GM10266 (cell line): Measurements from ENCODE around the gene CCDC171.

Source experiments
- DNase-seq: peaks from one replicate; pipeline ENCODE4 v3.0.0; 2012; ENCODE audit errors: extremely low spot score
- TF ChIP-seq, protein P1 (sequence below): IDR thresholded peaks from 2 replicates; pipeline ENCODE4 v1.5.1; 2012; ENCODE audit warnings: mild to moderate bottlenecking, low read depth; ENCODE audit not compliant: control insufficient read depth, insufficient read depth; ENCODE audit errors: missing control alignments

Gene CCDC171

DNA sequence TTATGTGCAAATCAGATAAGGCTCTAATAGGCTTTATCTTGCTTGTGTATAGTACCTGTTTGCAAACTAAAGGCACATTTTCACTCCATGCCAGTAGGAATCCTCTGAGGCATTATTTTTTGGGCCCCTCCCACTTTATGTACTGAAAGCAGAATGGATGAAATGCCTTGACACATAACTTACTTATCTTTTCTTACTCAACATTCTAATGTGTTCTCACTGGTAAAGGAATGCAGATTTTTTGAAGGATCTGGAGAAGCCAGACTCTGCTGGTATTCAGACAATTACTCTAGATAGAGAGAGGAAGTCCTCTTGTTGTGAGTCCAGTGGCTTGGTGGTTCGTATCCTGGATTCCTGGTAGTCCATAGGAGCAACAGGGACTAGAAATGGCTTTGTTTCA, 336.7 kb downstream of the CCDC171 start:
- TF ChIP-seq, protein P1, sequence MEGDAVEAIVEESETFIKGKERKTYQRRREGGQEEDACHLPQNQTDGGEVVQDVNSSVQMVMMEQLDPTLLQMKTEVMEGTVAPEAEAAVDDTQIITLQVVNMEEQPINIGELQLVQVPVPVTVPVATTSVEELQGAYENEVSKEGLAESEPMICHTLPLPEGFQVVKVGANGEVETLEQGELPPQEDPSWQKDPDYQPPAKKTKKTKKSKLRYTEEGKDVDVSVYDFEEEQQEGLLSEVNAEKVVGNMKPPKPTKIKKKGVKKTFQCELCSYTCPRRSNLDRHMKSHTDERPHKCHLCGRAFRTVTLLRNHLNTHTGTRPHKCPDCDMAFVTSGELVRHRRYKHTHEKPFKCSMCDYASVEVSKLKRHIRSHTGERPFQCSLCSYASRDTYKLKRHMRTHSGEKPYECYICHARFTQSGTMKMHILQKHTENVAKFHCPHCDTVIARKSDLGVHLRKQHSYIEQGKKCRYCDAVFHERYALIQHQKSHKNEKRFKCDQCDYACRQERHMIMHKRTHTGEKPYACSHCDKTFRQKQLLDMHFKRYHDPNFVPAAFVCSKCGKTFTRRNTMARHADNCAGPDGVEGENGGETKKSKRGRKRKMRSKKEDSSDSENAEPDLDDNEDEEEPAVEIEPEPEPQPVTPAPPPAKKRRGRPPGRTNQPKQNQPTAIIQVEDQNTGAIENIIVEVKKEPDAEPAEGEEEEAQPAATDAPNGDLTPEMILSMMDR: no peak
- no peak for DNase-seq

DNA sequence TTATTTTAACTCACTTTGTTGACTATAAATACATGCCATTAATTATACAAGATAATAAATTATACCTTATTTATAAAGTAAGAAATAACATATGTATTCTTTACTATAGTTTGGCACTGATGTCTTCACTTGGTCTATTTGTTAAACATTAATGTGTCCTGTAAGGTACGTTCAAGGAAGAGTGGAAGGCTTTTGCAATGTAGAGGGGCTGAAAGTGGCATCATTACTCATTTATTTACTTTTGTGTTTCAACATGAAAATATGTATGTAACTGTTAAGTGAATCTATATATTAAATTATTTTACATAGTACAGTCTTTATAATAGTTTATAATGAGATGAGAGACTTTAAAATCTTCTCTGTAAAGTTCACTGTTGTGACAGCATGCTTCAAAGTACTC, 348.7 kb downstream of the CCDC171 start:
- no peak for DNase-seq

DNA sequence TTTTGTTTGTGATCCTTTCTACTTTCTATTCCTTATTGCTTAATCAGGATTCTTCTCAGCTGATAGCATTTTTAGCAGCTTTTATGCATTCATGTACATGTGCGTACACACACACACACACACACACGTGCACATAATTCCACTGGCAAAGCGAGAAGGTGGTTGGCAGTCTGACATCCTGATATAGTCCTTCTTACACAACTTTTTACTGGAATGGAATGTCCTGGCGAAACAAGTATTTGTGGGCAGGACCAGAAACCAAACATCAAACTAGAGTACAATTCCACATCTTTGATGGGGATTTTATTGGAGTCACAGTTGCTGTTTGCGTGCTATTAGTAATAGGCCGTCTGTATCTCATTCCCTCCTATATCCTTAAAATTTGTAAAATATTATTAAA, 356.5 kb downstream of the CCDC171 start:
- no peak for DNase-seq
- TF ChIP-seq, protein P1: no peak

More for the DNA sequence above, 348.7 kb downstream of the CCDC171 start:
- TF ChIP-seq, protein P1: no peak

DNA sequence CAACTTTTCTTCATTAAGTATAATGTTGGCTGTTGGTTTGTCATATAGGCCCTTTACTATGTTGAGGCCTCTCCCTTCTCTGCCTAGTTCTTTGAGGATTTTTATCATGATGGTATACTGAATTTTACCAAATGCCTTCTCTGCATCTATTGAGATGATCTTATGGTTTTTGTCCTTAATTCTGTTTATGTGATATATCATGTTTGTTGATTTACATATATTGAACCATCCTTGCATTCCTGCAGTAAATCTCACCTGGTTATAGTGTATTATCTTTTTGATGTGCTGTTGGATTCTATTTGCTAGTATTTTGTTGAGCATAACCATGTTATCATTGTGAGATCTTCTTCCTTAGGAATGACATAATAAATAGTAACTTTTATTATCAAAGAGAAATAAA, 362.9 kb downstream of the CCDC171 start:
- no peak for DNase-seq
- TF ChIP-seq, protein P1: no peak

DNA sequence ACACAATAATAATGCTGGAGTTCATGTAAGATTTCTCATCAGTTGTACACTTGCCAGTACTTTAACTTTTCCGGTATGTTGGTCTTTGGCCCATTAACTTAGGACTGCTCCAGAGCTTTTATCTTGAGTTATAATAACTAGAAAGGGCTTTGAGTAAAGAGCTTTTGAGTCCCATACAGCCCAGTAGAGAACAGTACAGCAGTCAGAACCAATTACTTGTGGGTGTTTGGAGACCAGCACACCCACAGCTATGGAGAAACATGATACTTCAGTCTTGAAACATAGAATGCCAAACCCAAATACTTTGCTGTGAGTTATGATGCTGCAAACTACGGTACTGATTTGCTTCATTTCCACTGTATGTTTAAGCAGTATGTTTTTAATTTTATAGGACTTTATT, 374.3 kb downstream of the CCDC171 start:
- TF ChIP-seq, protein P1: no peak
- DNase-seq: no peak

DNA sequence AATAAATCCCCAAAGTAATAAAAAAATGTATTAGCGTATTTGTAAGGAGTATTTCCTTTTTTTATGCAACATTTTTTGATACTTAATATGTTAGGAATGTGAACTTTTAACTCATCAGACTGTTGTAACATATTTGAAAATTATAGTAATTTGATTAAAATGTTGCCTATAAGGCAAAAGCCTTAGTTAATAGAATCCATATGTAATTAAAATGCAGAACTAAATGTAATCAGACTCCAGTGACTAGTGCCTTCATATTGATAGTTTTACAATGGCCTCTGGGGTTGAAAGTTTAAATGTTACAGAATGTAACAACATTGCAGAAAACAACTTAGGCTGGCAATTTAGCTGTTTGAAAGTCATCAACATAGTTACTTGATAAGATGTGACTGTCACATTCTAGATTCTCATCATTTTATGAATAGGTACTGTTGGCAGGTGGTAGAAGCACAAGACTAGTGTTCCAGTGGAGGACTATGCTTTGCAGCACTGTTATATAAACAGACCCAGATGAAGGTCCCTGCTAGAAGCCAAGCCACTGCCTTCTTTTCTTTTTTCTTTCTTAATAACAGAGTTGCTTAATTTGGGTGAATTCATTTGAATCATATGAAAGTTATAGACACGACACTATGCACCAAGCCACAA, 382.9 kb downstream of the CCDC171 start:
- DNase-seq: no peak
- TF ChIP-seq, protein P1: no peak

DNA sequence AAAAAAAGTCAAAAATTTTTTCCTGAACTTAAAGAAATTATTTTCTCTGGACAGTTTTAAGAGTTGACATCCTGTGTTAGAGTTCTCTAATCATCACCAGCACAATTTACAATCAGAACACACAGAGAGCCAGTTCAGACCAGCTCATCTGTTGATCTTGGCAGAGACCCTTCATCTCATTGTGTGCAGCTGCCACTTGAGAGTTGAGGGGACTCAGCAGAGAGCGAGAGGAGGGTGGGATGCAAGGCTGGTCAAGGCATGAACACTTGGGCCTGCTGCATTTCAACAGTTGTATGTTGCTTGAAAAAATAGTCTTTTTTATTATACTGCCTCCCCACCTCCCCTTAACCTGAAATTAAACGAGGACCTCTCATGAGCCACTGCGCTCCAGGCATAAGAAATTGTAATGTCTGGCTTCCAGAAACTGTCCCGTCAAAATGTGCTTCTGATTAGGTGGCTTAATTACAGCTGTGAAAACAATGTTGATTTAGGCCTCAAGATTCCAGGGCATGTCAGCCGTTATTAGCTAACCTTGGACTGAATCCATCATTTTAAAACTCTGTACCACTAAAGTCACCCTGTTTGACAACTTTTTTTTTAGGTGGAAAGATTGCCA, 383.6 kb downstream of the CCDC171 start:
- TF ChIP-seq, protein P1: no peak
- no peak for DNase-seq
